C4-2B (cell line): Measurements from ENCODE around the gene SPTBN4.
"Not testable (repeated sequence)": the region's sequence is repeated elsewhere in the genome, so short reads cannot be mapped to it uniquely, and the experiment has no call there.

ENCODE experiments used
- H3K27ac ChIP-seq: fragments of 450-650 bp; 2 replicates; pipeline ENCODE4 v1.5.1; 2017
- CTCF ChIP-seq: fragments of 450-650 bp; conservative IDR thresholded peaks from 2 replicates; pipeline ENCODE4 v1.5.1; 2017; ENCODE audit warnings: mild to moderate bottlenecking
- ZFX ChIP-seq: fragments of 450-650 bp; IDR thresholded peaks from 2 replicates; pipeline ENCODE4 v1.6.1; 2017

SPTBN4 gene

GRCh38 chr19:40497214-40497613 is 30.4 kb downstream of the SPTBN4 start:
- TF ChIP-seq CTCF, result no peak
- TF ChIP-seq ZFX, result no peak
- H3K27ac ChIP-seq, result no peak overlapping the region

GRCh38 chr19:40499320-40499719 is 32.5 kb downstream of the SPTBN4 start:
- H3K27ac ChIP-seq, result no peak overlapping the region
- TF ChIP-seq ZFX (no peak), CTCF (no peak)

- not testable (repeated sequence) for H3K27ac ChIP-seq
Observed at GRCh38 chr19:40500678-40501530, 34.1 kb downstream of the SPTBN4 start.

- no peak for TF ChIP-seq ZFX
- no peak for TF ChIP-seq CTCF
- no peak overlapping the region for H3K27ac ChIP-seq
Observed at GRCh38 chr19:40501599-40501998, 34.8 kb downstream of the SPTBN4 start.

GRCh38 chr19:40502081-40502480 is 35.3 kb downstream of the SPTBN4 start:
- no peak for TF ChIP-seq CTCF
- TF ChIP-seq ZFX, result no peak
- no peak overlapping the region for H3K27ac ChIP-seq

GRCh38 chr19:40502647-40503319 is 36.0 kb downstream of the SPTBN4 start:
- H3K27ac ChIP-seq, result no peak overlapping the region
- TF ChIP-seq CTCF (no peak; the same call in 1 of the 2 replicates), ZFX (no peak)

GRCh38 chr19:40503320-40503695 is 36.5 kb downstream of the SPTBN4 start:
- TF ChIP-seq ZFX (no peak), CTCF (no peak)
- H3K27ac ChIP-seq, result no peak overlapping the region
